ENCODE data around the gene AGT.
"Not testable (repeated sequence)": the region's sequence is repeated elsewhere in the genome, so short reads cannot be mapped to it uniquely, and the experiment has no call there.

AGT gene

DNA sequence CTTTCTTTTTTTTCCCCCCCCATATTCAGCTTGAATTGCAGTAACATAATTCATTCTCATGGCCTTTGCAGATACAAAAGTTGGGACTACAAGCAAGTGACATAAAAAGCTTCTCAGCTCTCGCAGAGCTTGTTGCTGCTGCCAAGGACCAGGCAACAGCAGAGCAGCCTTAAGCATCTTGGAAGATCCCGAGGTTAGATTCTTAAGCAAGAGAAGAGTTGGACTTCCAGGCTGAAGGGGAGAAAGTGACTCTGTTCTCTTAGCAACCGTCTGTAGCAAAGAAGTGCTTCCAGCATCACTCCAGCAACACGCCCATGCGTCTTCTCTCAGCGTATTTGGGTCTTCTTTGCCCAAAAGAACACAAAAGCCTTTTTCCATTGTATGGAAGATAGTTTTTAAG lies 20.7 kb downstream of the AGT start:
- DNase-seq (ENCODE audit: low read depth in 2 of 2): no peak

DNA sequence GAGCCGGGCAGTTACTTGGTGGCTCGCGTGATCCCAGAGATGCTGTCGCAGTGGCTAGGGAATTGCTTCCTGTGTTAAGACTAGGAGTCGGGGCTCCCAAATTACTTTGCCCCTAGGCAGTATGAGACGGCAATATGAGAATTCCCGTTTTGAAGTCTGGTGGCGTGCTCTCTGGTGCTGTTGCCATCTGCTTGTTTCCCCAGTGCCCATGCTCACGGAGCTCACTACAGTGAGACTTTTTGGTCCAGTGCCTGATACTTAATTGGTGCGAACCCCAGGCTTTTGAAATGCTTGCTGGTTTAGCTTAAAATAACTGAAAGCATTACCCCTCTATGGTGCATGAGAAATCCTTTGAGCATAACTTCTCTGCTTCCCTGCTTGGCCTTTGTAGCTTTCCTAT lies 22.3 kb downstream of the AGT start:
- no peak for DNase-seq (ENCODE audit: low read depth in 2 of 2)

GRCh38 chr1:230690101-230690500 lies 23.8 kb downstream of the AGT start:
- no peak for DNase-seq (ENCODE audit: low read depth in 2 of 2)

DNA sequence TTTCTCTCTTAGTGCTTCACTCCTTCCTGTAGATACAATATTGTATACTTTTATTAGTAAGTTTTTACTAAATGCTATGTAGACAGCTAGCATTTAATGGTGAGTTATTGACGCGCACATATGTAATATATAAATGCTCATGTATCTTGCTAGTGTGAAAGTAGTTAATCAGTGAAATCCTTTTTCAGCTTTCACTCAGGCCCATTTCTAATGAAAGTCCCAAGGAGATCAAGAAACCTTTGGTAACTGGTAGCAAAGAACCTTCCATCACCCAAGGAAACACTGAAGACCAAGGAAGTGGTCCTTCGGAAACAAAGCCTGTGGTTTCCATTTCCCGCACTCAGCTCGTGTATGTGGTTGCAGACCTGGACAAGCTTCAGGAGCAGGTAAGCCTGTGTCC lies 27.2 kb downstream of the AGT start:
- no peak for DNase-seq (ENCODE audit: low read depth in 2 of 2)

- no peak for DNase-seq (ENCODE audit: low read depth in 2 of 2)
These were observed 28.9 kb downstream of the AGT start for GRCh38 chr1:230684998-230685397.

DNA sequence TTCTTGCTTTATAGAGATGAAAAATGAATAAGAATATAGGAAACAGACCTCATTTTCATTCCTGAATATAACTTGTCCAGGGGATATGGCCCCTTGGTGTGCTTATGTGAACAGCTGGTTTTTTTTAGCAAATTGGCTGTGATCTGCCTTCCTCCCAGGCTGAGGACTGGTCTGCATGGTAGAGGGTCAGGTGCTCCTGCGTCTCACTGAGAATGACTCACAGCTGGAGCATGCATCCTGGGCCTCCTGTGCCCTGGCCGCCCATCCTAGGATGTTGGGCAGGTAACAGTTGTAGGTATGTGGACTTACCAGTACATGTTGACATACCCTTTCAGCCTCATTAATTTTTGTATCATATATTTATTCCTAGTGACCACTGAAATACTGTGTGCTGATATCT lies 29.8 kb downstream of the AGT start:
- no peak for DNase-seq (ENCODE audit: low read depth in 2 of 2)

GRCh38 chr1:230682882-230683610 lies 30.9 kb downstream of the AGT start:
- no peak for DNase-seq (ENCODE audit: low read depth in 2 of 2)

- no peak for DNase-seq (ENCODE audit: low read depth in 2 of 2)
These were observed 31.6 kb downstream of the AGT start for GRCh38 chr1:230682274-230682673.

DNA sequence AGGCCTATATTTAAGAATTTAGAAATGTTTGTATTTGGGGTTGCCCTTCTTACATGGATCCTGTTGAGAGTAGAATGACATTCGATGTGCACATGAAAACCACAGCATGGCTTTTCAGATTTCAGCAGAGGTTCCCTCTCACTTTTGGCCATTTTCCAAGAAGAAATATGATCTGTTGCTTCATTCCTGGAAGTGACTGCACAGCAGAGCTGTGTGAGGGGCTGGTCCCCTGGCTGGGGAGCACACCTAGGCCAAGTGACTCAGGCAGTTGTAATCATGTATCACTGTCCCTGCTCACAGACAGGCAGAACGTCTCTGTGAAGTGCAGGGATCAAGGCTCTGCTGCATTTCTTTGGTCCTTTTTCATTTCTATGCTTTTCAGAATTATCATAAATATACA lies 32.3 kb downstream of the AGT start:
- DNase-seq (ENCODE audit: low read depth in 2 of 2): no peak

DNA sequence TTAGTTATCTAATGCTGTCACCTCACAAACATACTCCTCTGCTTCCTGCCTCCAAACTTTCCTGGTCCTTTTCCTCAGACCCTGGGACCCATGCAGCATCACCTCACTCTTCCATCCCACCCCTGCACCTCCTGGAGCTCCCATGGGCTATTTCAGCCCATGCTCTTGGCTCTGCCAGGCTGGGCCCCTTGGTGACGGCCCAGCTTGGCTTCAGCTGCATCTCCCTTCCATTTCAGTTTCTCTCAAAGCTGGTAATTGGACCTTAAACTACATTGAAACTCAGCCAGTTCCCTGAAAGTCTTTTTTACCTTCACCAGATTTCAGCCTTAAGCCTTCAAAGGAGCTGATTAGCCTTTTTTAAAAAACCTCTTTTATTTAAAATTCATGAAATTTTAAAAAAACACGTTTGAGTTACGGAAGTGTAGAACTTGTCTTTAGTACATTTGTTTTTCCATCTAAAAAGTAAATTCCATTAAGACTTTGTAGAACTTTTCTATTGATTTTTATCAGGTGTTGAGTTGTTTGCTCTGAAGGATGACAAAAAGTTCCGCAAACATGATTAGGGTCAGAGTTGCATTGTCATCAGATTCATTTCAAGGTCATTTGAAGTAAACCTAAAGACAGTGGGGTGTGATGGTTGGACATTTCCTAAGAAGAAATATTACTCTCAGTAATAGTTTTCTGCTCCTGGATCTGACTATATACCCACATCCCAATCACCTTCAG lies 33.5 kb downstream of the AGT start:
- no peak for DNase-seq (ENCODE audit: low read depth in 2 of 2)

DNA sequence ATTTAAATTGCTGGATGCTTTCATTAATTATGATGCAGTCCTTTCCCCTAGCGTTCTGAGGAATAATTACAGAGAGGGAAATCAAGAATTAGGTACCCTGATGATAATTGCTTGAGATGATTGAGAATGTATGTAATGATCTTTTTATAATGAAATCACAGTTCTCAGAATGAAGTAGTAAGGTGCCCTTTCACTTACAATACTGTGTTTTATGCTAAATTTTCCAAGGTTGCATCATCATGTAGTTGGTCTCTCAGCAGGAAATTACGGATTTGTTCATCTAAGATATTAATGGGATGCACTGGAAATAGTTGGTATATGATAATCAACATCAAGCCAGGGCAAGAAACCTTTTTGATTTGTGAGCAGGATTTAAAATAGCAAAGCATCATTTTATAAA lies 34.1 kb downstream of the AGT start:
- no peak for DNase-seq (ENCODE audit: low read depth in 2 of 2)

DNA sequence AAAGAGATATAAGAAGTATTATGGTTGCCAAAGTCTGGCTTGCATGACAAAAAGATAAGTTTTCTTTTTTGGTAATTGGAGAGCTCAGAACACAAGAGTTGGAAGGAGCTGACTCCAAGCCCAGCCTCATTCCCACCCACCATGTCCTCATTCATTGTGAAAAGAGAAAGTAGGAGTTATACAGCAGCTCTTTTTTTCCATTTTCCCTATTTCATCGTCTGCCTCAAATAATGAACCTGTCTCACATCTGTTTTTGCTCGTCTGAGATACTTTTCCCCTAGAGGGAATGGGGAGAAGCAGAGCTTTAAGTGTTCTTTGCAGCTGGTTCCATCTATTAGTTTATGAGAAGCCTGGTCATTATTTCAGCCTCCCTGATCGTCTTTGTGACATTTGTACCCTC lies 34.7 kb downstream of the AGT start:
- DNase-seq (ENCODE audit: low read depth in 2 of 2): no peak

- DNase-seq (ENCODE audit: low read depth in 2 of 2): no peak
These were observed 36.7 kb downstream of the AGT start for GRCh38 chr1:230677200-230677599.

DNA sequence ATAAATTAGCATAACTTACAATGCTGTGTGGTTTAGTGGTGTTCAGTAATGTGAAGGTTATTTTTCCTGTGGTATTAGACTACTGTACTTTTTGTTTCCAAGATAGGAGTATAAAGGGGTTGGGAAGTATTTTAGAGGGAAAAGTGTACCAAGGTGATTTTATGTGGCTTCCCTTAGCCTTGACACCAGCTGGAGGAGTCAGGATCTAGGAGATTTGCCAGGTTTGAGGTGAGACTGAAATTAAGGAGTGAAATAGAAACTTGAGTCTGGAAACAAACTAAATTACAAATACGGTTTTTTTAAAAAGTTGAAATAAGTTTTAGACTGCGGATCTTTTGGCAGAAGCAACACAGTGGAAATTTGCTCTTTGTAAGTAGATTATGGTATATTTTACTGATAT lies 39.3 kb downstream of the AGT start:
- DNase-seq (ENCODE audit: low read depth in 2 of 2): no peak

DNA sequence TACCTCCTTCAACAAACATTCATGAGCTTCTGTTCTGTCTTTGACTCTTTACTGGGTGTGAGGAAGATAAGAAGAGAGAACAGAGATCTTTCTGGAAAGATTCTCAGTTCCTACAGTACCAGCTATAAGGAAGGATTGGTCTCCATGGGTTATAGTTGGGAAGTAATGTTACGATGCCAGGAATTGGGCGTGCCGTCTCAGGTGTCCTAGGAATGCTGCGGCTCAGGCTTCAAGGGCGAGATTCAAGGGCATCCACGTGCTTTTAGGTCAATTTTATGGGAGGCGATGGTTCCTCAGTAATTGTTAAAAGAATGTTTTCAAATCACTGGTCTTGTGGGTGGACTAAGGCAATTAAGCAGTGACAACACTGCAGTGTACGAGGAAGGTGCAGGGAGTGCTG lies 44.4 kb downstream of the AGT start:
- DNase-seq (ENCODE audit: low read depth in 2 of 2): no peak

GRCh38 chr1:230668227-230668626 lies 45.7 kb downstream of the AGT start:
- DNase-seq (ENCODE audit: low read depth in 2 of 2): no peak

- no peak for DNase-seq (ENCODE audit: low read depth in 2 of 2)
These were observed 51.9 kb downstream of the AGT start for GRCh38 chr1:230661976-230662375.

- DNase-seq (ENCODE audit: low read depth in 2 of 2): no peak
These were observed 55.2 kb downstream of the AGT start for GRCh38 chr1:230658691-230659090.

DNA sequence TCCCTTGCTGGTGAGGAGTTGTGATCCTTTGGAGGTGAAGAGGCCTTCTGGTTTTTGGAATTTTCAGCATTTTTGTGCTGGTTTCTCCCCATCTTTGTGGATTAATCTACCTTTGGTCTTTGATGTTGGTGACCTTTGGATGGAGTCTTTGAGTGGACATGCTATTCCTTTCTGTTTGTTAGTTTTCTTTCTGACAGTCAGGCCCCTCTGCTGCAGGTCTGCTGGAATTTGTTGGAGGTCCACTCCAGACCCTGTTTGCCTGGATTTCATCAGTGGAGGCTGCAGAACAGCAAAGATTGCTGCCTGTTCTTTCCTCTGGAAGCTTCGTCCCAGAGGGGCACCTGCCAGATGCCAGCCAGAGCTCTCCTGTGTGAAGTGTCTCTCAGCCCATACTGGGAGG lies 55.8 kb downstream of the AGT start:
- DNase-seq (ENCODE audit: low read depth in 2 of 2): not testable (repeated sequence)

DNA sequence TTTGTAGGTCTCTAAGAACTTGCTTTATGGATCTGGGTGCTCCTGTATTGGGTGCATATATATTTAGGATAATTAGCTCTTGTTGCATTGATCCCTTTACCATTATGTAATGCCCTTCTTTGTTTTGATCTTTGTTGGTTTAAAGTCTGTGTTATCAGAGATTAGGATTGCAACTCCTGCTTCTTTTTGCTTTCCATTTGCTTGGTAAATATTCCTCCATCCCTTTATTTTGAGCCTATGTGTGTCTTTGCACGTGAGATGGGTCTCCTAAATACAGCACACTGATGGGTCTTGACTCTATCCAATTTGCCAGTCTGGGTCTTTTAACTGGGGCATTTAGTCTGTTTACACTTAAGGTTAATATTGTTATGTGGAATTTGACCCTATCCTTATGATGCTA lies 57.2 kb downstream of the AGT start:
- DNase-seq (ENCODE audit: low read depth in 2 of 2): not testable (repeated sequence)
